H1 (cell line): ENCODE measurements around the gene MBP. TPM values are rescaled to one million over a fixed set of nuclear protein-coding genes. Genes with fewer than 3 reads are reported as not detected.

Source experiments
- CTCF ChIA-PET: fragments of 300-600 bp; sonication (Branson Sonifier 250); formaldehyde crosslinking; loops from one replicate; lab custom pipeline; 2021; ENCODE audit not compliant: partially characterized antibody; lab: Charles Lee
- POLR2A ChIA-PET: fragments of 300-600 bp; sonication (Branson Sonifier 250); formaldehyde crosslinking; loops from one replicate; lab custom pipeline; 2021; ENCODE audit warnings: inconsistent platforms; ENCODE audit not compliant: partially characterized antibody; lab: Charles Lee
- DNase-seq, 2 experiments: peaks; one replicate each; pipeline versions ENCODE4 v3.0.0 to v3.0.0-alpha.2; 2010 to 2022; ENCODE audit warnings: low spot score in 2 of 2, low read depth in 1 of 2, mixed read lengths in 1 of 2
- FAIRE-seq: peaks from 2 replicates; lab custom pipeline; 2011; peaks lifted over from hg19 to GRCh38; lab: Jason Lieb, UNC
- H2AFZ ChIP-seq: 2 replicates; pipeline ENCODE4 v1.8.1; 2012; ENCODE audit warnings: low read length, inconsistent platforms
- H2AK5ac ChIP-seq: 2 replicates; pipeline ENCODE4 v1.6.1; 2013; ENCODE audit warnings: low read depth, low read length
- H2BK120ac ChIP-seq: replicated peaks from 2 replicates; pipeline ENCODE3; 2013; ENCODE audit warnings: low read depth, low read length, inconsistent platforms
- H2BK12ac ChIP-seq: 2 replicates; pipeline ENCODE4 v1.6.1; 2013; ENCODE audit warnings: low read depth, low read length
- H2BK15ac ChIP-seq: 2 replicates; pipeline ENCODE4 v1.6.1; 2013; ENCODE audit warnings: low read length
- H2BK20ac ChIP-seq: 2 replicates; pipeline ENCODE4 v1.6.1; 2013; ENCODE audit warnings: low read length
- H2BK5ac ChIP-seq: 2 replicates; pipeline ENCODE4 v1.6.1; 2013; ENCODE audit warnings: low read depth, low read length
- H3K14ac ChIP-seq: 2 replicates; pipeline ENCODE4 v1.6.1; 2013; ENCODE audit warnings: inconsistent platforms; ENCODE audit not compliant: insufficient read length
- H3K18ac ChIP-seq: 2 replicates; pipeline ENCODE4 v1.6.1; 2013; ENCODE audit warnings: low read length; ENCODE audit errors: extremely low read depth
- H3K23ac ChIP-seq: 2 replicates; pipeline ENCODE4 v1.6.1; 2013; ENCODE audit warnings: inconsistent platforms; ENCODE audit not compliant: insufficient read length
- H3K23me2 ChIP-seq: 2 replicates; pipeline ENCODE4 v1.6.1; 2013; ENCODE audit warnings: low read depth, low read length
- H3K27ac ChIP-seq: 2 replicates; pipeline ENCODE4 v1.6.1; 2011; ENCODE audit warnings: low read depth, low read length, inconsistent platforms
- H3K27me3 ChIP-seq, 4 experiments: replicated peaks in 1 of 4; 1 replicate in 1 of 4; 2 replicates in 3 of 4; pipeline versions ENCODE4 v1.6.1 to v1.8.1; 2011 to 2013; ENCODE audit warnings: low read length in 3 of 4, mild to moderate bottlenecking in 3 of 4, inconsistent platforms in 2 of 4, mixed read lengths in 2 of 4, moderate library complexity in 1 of 4; ENCODE audit not compliant: control insufficient read depth in 3 of 4, insufficient read depth in 3 of 4; ENCODE audit errors: extremely low read depth in 1 of 4
- H3K36me3 ChIP-seq, 4 experiments: 2 replicates each; pipeline versions ENCODE4 v1.6.1 to v1.8.1; 2011 to 2013; ENCODE audit warnings: mild to moderate bottlenecking in 4 of 4, low read length in 3 of 4, moderate library complexity in 2 of 4, control low read depth in 1 of 4, inconsistent platforms in 1 of 4; ENCODE audit not compliant: insufficient read depth in 4 of 4, control insufficient read depth in 2 of 4
- H3K4ac ChIP-seq: replicated peaks from 2 replicates; pipeline ENCODE3; 2013; ENCODE audit warnings: low read length, low read depth, mixed read lengths, inconsistent platforms; ENCODE audit not compliant: insufficient read length
- H3K4me1 ChIP-seq, 4 experiments: replicated peaks in 1 of 4; 1 replicate in 1 of 4; 2 replicates in 3 of 4; pipeline versions ENCODE4 v1.6.1 to v1.8.1; 2011 to 2013; ENCODE audit warnings: low read length in 3 of 4, inconsistent platforms in 2 of 4, mixed read lengths in 1 of 4; ENCODE audit not compliant: insufficient read depth in 4 of 4, control insufficient read depth in 3 of 4
- H3K4me2 ChIP-seq, 2 experiments: 2 replicates each; pipeline versions ENCODE4 v1.6.1 to v1.8.1; 2011 to 2013; ENCODE audit warnings: low read depth in 2 of 2, low read length in 2 of 2, control low read depth in 1 of 2, inconsistent platforms in 1 of 2, mild to moderate bottlenecking in 1 of 2; ENCODE audit not compliant: insufficient read depth in 1 of 2
- H3K4me3 ChIP-seq, 4 experiments: fragments of 200-600, 300-600 bp in 1 of 4; sonication (generic), shearing (Covaris generic), sonication (Bioruptor Twin) in 1 of 4; 2 replicates each; pipeline versions ENCODE4 v1.5.1 to v1.8.1; 2011 to 2016; ENCODE audit warnings: low read length in 4 of 4, low read depth in 3 of 4, control low read depth in 2 of 4, inconsistent platforms in 2 of 4, mild to moderate bottlenecking in 2 of 4, mixed read lengths in 1 of 4, moderate library complexity in 1 of 4; ENCODE audit not compliant: insufficient read depth in 2 of 4; ENCODE audit errors: extremely low read depth in 1 of 4
- H3K56ac ChIP-seq: replicated peaks from 2 replicates; pipeline ENCODE3; 2013; ENCODE audit warnings: low read depth, mild to moderate bottlenecking, mixed read lengths, low read length, inconsistent platforms; ENCODE audit not compliant: insufficient read length
- H3K79me1 ChIP-seq: 2 replicates; pipeline ENCODE4 v1.6.1; 2013; ENCODE audit warnings: low read depth, low read length, control low read depth
- H3K79me2 ChIP-seq, 2 experiments: 2 replicates each; pipeline versions ENCODE4 v1.6.1 to v1.8.1; 2012 to 2013; ENCODE audit warnings: low read length in 2 of 2, mild to moderate bottlenecking in 2 of 2, inconsistent platforms in 1 of 2; ENCODE audit not compliant: insufficient read depth in 2 of 2, control insufficient read depth in 1 of 2
- H3K9ac ChIP-seq, 4 experiments: replicated peaks in 1 of 4; 1 replicate in 1 of 4; 2 replicates in 3 of 4; pipeline versions ENCODE4 v1.6.1 to v1.8.1; 2011 to 2013; ENCODE audit warnings: low read depth in 3 of 4, low read length in 3 of 4, control low read depth in 2 of 4, mild to moderate bottlenecking in 2 of 4, moderate library complexity in 2 of 4, inconsistent platforms in 1 of 4; ENCODE audit errors: extremely low read depth in 1 of 4
- H3K9me3 ChIP-seq, 2 experiments: 2 replicates each; pipeline versions ENCODE4 v1.6.1 to v1.8.1; 2012 to 2013; ENCODE audit warnings: mild to moderate bottlenecking in 2 of 2, moderate library complexity in 2 of 2, control low read depth in 1 of 2, inconsistent platforms in 1 of 2, low read depth in 1 of 2, low read length in 1 of 2, mixed read lengths in 1 of 2; ENCODE audit not compliant: insufficient read depth in 2 of 2
- H4K20me1 ChIP-seq, 2 experiments: replicated peaks in 1 of 2; 2 replicates each; pipeline versions ENCODE3 to v1.8.1; 2011 to 2013; ENCODE audit warnings: inconsistent platforms in 2 of 2, low read length in 2 of 2, mild to moderate bottlenecking in 1 of 2; ENCODE audit not compliant: insufficient read depth in 2 of 2, control insufficient read depth in 1 of 2
- H4K5ac ChIP-seq: 2 replicates; pipeline ENCODE4 v1.6.1; 2013; ENCODE audit warnings: low read length, low read depth, mixed read lengths, inconsistent platforms; ENCODE audit not compliant: insufficient read length
- H4K8ac ChIP-seq: 2 replicates; pipeline ENCODE4 v1.8.0; 2013; ENCODE audit warnings: mild to moderate bottlenecking, moderate library complexity, low read length, inconsistent platforms; ENCODE audit not compliant: insufficient read depth; ENCODE audit errors: extremely low read depth
- H4K91ac ChIP-seq: replicated peaks from 2 replicates; pipeline ENCODE3; 2013; ENCODE audit warnings: low read length, mixed read lengths, inconsistent platforms; ENCODE audit not compliant: insufficient read length
- EGR1 ChIP-seq: IDR thresholded peaks from 2 replicates; pipeline ENCODE4 v1.6.1; 2011; ENCODE audit warnings: low read depth, low read length, borderline replicate concordance
- WGBS, 2 experiments: shearing (Covaris generic) in 1 of 2; methylation state at CpG; one replicate each; pipeline versions ENCODE4 v1.1.6 to v1.1.7; 2013 to 2015; ENCODE audit warnings: low lambda C conversion rate in 2 of 2, mixed read lengths in 2 of 2, inconsistent platforms in 1 of 2, low coverage in 1 of 2, missing lambda C conversion rate in 1 of 2; ENCODE audit not compliant: insufficient replicate concordance in 2 of 2, insufficient coverage in 1 of 2, insufficient read length in 1 of 2; ENCODE audit errors: extremely low coverage in 1 of 2, missing lambda C conversion rate in 1 of 2; 5-methylcytosine and 5-hydroxymethylcytosine counted together
- polyA plus RNA-seq, 7 experiments: library from polyadenylated mRNA; depleted of rRNA in 3 of 7; stranded (reverse) in 5 of 7; unstranded in 2 of 7; fragments of >200 nt in 5 of 7; fragments of 200-250 nt in 2 of 7; gene quantifications; 1 replicate in 5 of 7; 2 replicates in 1 of 7; 4 replicates in 1 of 7; pipeline versions ENCODE4 v1.2.1 to v1.2.3, GENCODE V29; 2011 to 2013; ENCODE audit warnings: missing spikeins in 2 of 7, mixed read lengths in 2 of 7
- total RNA-seq: library from RNA; stranded (reverse); fragmentation: NEBNext Ultra II Directional; extraction: Animal tissue kit (Norgen Biotek cat#: 25700); gene quantifications from 2 replicates; pipeline ENCODE4 v1.2.1, GENCODE V29; 2021

Gene MBP
- total and polyA plus RNA-seq, 2 of the 8 experiments (the other 6 are each of a cell fraction or from before 2014, with no cell fraction given), result 7.7 to 19.2 TPM

GRCh38 chr18:76979906-76980305 is 152.7 kb downstream of the MBP start:
- ChIA-PET POLR2A (no interaction called here), CTCF (interaction anchor here (0.8 to 13.3 kb wide), 8 partner anchors 10 to 177 kb away, joined by 3 to 188 read pairs (median 4); no protein-coding TSS in a partner anchor)
- Histone ChIP-seq H4K91ac (no peak overlapping the region), H4K8ac (no peak overlapping the region; the same call in 1 of the 2 replicates), H3K23ac (no peak overlapping the region), H3K4me2 (no peak overlapping the region), H2BK120ac (no peak overlapping the region), H3K23me2 (no peaks in the 10 kb centered on the region), H3K56ac (no peak overlapping the region), H2AK5ac (no peak overlapping the region), H3K79me1 (no peaks in the 10 kb centered on the region), H3K27me3 (no peaks in the 10 kb centered on the region), H2BK20ac (peak overlapping the region; percentile 61; the same call in 1 of the 2 replicates), H3K36me3 (no peaks in the 10 kb centered on the region), H3K18ac (peak overlapping the region; percentile 60; the same call in 1 of the 2 replicates), H3K27ac (no peak overlapping the region), H3K9ac (no peak overlapping the region), H3K14ac (no peak overlapping the region), H3K9me3 (no peaks in the 10 kb centered on the region), H2BK5ac (no peak overlapping the region), H2AFZ (no peak overlapping the region), H3K4me3 (no peak overlapping the region), H4K5ac (no peak overlapping the region), H3K4me1 (peaks cover 0 to 20% (median 11%) of the 10 kb centered on the region in 4 experiments), H2BK12ac (peak overlapping the region; percentile 80; the same call in 1 of the 2 replicates), H4K20me1 (no peaks in the 10 kb centered on the region), H2BK15ac (0 out of 2 replicates have a peak overlapping the region, but pooled peaks have one; percentile 72), H3K4ac (no peak overlapping the region), H3K79me2 (no peaks in the 10 kb centered on the region)
- DNase-seq (no peak), FAIRE-seq (no peak)
- no peak for TF ChIP-seq EGR1
- 88% methylated on average over 17 of the region's 17 CpGs; no CpG with 5 or more reads in 1 of the 2 experiments for WGBS, 2 experiments
